ENCODE results near the gene KNTC1.

- TF ChIP-seq CTCF (IDR thresholded peaks at IDR 0.05) (no peak), POLR2A (IDR thresholded peaks at IDR 0.05) (no peak)
Measured at GRCh38 chr12:122602456-122602855, 75.4 kb downstream of the KNTC1 start.
